ENCODE data around the gene AGO3.

DNA sequence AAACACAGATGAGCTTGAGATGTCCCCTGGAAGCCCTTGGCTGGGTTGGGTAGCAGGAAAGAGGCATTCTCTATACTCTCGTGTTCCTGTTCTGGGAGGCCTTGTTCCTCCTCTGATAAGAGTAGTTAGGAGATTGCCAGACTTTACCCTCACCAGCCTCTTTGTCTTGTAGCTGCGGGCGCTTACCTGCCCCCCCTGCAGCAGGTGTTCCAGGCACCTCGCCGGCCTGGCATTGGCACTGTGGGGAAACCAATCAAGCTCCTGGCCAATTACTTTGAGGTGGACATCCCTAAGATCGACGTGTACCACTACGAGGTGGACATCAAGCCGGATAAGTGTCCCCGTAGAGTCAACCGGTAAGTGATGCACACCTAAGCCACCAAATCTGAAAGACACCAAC lies 42.6 kb upstream of the AGO3 start:
- no peak for TF ChIP-seq POLR2A (IDR thresholded peaks at IDR 0.05; ENCODE audit: borderline replicate concordance, extremely low read depth, insufficient read depth, insufficient read length)
- TF ChIP-seq, protein P1, sequence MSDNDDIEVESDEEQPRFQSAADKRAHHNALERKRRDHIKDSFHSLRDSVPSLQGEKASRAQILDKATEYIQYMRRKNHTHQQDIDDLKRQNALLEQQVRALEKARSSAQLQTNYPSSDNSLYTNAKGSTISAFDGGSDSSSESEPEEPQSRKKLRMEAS (IDR thresholded peaks at IDR 0.05) = no peak
- TF ChIP-seq JUND (IDR thresholded peaks at IDR 0.05) = no peak
- TF ChIP-seq, protein P2, sequence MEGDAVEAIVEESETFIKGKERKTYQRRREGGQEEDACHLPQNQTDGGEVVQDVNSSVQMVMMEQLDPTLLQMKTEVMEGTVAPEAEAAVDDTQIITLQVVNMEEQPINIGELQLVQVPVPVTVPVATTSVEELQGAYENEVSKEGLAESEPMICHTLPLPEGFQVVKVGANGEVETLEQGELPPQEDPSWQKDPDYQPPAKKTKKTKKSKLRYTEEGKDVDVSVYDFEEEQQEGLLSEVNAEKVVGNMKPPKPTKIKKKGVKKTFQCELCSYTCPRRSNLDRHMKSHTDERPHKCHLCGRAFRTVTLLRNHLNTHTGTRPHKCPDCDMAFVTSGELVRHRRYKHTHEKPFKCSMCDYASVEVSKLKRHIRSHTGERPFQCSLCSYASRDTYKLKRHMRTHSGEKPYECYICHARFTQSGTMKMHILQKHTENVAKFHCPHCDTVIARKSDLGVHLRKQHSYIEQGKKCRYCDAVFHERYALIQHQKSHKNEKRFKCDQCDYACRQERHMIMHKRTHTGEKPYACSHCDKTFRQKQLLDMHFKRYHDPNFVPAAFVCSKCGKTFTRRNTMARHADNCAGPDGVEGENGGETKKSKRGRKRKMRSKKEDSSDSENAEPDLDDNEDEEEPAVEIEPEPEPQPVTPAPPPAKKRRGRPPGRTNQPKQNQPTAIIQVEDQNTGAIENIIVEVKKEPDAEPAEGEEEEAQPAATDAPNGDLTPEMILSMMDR (IDR thresholded peaks at IDR 0.05 in 2 of 3, conservative IDR thresholded peaks at IDR 0.05 in 1 of 3; ENCODE audit: borderline replicate concordance in 1 of 3, insufficient read depth in 1 of 3, low read depth in 2 of 3, low read length in 2 of 3) = no peak
- TF ChIP-seq, protein P3, sequence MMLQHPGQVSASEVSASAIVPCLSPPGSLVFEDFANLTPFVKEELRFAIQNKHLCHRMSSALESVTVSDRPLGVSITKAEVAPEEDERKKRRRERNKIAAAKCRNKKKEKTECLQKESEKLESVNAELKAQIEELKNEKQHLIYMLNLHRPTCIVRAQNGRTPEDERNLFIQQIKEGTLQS (IDR thresholded peaks at IDR 0.05) = no peak
- TF ChIP-seq FOSL1 (IDR thresholded peaks at IDR 0.05; ENCODE audit: low read depth) = no peak
- TF ChIP-seq EZH2 (IDR thresholded peaks at IDR 0.05) = no peak
- TF ChIP-seq CEBPB (IDR thresholded peaks at IDR 0.05; ENCODE audit: low read depth) = no peak
- no peak for TF ChIP-seq TCF7L2 (IDR thresholded peaks at IDR 0.05; ENCODE audit: borderline replicate concordance, extremely low read depth, insufficient read depth, insufficient read length)
- no peak for TF ChIP-seq POLR2AphosphoS5 (IDR thresholded peaks at IDR 0.05; ENCODE audit: low read depth, low read length)
- TF ChIP-seq EGR1 (IDR thresholded peaks at IDR 0.05; ENCODE audit: low read depth) = no peak
- TF ChIP-seq, protein P4, sequence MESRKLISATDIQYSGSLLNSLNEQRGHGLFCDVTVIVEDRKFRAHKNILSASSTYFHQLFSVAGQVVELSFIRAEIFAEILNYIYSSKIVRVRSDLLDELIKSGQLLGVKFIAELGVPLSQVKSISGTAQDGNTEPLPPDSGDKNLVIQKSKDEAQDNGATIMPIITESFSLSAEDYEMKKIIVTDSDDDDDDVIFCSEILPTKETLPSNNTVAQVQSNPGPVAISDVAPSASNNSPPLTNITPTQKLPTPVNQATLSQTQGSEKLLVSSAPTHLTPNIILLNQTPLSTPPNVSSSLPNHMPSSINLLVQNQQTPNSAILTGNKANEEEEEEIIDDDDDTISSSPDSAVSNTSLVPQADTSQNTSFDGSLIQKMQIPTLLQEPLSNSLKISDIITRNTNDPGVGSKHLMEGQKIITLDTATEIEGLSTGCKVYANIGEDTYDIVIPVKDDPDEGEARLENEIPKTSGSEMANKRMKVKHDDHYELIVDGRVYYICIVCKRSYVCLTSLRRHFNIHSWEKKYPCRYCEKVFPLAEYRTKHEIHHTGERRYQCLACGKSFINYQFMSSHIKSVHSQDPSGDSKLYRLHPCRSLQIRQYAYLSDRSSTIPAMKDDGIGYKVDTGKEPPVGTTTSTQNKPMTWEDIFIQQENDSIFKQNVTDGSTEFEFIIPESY (IDR thresholded peaks at IDR 0.05; ENCODE audit: extremely low read depth, insufficient replicate concordance, low read length) = no peak
- TF ChIP-seq, protein P5, sequence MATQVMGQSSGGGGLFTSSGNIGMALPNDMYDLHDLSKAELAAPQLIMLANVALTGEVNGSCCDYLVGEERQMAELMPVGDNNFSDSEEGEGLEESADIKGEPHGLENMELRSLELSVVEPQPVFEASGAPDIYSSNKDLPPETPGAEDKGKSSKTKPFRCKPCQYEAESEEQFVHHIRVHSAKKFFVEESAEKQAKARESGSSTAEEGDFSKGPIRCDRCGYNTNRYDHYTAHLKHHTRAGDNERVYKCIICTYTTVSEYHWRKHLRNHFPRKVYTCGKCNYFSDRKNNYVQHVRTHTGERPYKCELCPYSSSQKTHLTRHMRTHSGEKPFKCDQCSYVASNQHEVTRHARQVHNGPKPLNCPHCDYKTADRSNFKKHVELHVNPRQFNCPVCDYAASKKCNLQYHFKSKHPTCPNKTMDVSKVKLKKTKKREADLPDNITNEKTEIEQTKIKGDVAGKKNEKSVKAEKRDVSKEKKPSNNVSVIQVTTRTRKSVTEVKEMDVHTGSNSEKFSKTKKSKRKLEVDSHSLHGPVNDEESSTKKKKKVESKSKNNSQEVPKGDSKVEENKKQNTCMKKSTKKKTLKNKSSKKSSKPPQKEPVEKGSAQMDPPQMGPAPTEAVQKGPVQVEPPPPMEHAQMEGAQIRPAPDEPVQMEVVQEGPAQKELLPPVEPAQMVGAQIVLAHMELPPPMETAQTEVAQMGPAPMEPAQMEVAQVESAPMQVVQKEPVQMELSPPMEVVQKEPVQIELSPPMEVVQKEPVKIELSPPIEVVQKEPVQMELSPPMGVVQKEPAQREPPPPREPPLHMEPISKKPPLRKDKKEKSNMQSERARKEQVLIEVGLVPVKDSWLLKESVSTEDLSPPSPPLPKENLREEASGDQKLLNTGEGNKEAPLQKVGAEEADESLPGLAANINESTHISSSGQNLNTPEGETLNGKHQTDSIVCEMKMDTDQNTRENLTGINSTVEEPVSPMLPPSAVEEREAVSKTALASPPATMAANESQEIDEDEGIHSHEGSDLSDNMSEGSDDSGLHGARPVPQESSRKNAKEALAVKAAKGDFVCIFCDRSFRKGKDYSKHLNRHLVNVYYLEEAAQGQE (IDR thresholded peaks at IDR 0.05; ENCODE audit: low read depth) = no peak
- no peak for TF ChIP-seq RAD21 (IDR thresholded peaks at IDR 0.05; ENCODE audit: low read depth)

Data from HCT116 (cell line).